Muscle of leg (tissue), 9 donors: ENCODE results near the gene MTNR1A. TPM values are rescaled to one million over a fixed set of nuclear protein-coding genes. Genes with fewer than 3 reads are reported as not detected.

Experiments
- polyA plus RNA-seq, 8 donors: library from polyadenylated mRNA; unstranded; fragments of 120-200 nt; gene quantifications; one replicate each; pipeline versions ENCODE4 v1.2.1 to v1.2.3, GENCODE V29; 2013; ENCODE audit warnings: inconsistent platforms in 1 of 8, low replicate concordance in 1 of 8; ENCODE audit not compliant: insufficient read length in 8 of 8, insufficient read depth in 1 of 8
- total RNA-seq: library from RNA; stranded (reverse); fragments of 120-200 nt; gene quantifications from one replicate; pipeline ENCODE4 v1.2.4, GENCODE V29; 2013

The MTNR1A gene
- total and polyA plus RNA-seq, 9 donors = 0.09 to 0.20 (median 0.13) TPM; not detected in 5

Other genes with a start within 250 kb of the MTNR1A start
- gene FAT1, start 168.3 kb upstream of the MTNR1A start, total RNA-seq = 139 TPM
- 100 to 1,000 TPM in 7 of 8 donors, 10 to 100 TPM in 1; 80.7 to 144 (median 124) TPM for gene FAT1, start 168.3 kb upstream of the MTNR1A start, polyA plus RNA-seq